Uterus (tissue), 2 donors: ENCODE data around the gene CXCL1.

Experiments
- POLR2A ChIP-seq, 2 donors: fragments of 450-650 bp; IDR thresholded peaks; one replicate each; pipeline ENCODE4 v1.6.1; 2016; ENCODE audit warnings: antibody characterized with exemption in 2 of 2, mild to moderate bottlenecking in 1 of 2, moderate library complexity in 1 of 2
- TF ChIP-seq, protein P1 (sequence below), 4 experiments: fragments of 200-600 bp in 2 of 4; fragments of 450-650 bp in 2 of 4; sonication (generic) in 2 of 4; IDR thresholded peaks; one replicate each; pipeline ENCODE4 v1.5.1; 2016 to 2019; ENCODE audit warnings: antibody characterized with exemption in 4 of 4, mild to moderate bottlenecking in 2 of 4, moderate library complexity in 1 of 4

DNA sequence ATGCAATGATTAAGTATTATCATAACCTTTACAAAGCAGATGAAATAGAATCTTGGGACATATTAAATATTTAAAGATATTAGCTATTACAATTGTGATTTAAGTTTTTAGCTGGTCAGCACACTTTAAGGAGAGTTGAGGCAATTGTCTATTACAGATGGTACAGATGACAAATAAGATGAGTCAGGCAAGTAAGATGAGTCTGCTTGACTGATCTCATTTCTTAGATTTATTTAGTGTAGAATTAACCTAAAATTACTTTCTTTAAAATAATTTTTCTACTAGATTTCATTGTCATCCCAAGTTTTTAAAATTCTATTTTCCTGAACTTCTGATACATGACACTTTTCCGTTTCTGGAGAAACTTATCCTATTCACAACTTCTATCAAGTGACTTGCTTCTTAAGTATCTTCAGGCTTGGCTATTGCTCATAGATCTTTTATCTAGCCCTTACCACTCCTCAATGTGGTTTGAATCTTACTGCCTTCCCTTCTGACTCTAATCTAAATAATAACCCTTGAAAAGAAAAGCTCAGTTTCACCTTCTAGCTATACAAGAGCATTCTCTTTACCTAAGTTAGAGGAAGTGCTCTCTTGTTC lies 32.9 kb downstream of the CXCL1 start:
- TF ChIP-seq, protein P1, sequence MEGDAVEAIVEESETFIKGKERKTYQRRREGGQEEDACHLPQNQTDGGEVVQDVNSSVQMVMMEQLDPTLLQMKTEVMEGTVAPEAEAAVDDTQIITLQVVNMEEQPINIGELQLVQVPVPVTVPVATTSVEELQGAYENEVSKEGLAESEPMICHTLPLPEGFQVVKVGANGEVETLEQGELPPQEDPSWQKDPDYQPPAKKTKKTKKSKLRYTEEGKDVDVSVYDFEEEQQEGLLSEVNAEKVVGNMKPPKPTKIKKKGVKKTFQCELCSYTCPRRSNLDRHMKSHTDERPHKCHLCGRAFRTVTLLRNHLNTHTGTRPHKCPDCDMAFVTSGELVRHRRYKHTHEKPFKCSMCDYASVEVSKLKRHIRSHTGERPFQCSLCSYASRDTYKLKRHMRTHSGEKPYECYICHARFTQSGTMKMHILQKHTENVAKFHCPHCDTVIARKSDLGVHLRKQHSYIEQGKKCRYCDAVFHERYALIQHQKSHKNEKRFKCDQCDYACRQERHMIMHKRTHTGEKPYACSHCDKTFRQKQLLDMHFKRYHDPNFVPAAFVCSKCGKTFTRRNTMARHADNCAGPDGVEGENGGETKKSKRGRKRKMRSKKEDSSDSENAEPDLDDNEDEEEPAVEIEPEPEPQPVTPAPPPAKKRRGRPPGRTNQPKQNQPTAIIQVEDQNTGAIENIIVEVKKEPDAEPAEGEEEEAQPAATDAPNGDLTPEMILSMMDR (IDR thresholded peaks at IDR 0.05) = no peak
- TF ChIP-seq POLR2A (IDR thresholded peaks at IDR 0.05) = no peak
